Stromal cell of bone marrow (primary cell): Measurements from ENCODE around the gene AGBL3.
A peak's percentile ranks its signal among the peaks of the same experiment; 100 is the strongest.

ENCODE experiments used
- DNase-seq: peaks from one replicate; pipeline ENCODE4 v3.0.0-alpha.2; 2012; ENCODE audit warnings: low read depth

AGBL3 gene

GRCh38 chr7:134986363-134987251 lies at the start of gene AGBL3:
AGBL3 (plus strand) TSS chr7:134986508; CDS start chr7:134987934, 1,426 bp downstream.
- DNase-seq = peak; percentile 95

GRCh38 chr7:134936893-134937510 lies 49.3 kb upstream of the AGBL3 start:
- no peak for DNase-seq

- DNase-seq = no peak
These were observed 48.2 kb upstream of the AGBL3 start for GRCh38 chr7:134938141-134938540.

GRCh38 chr7:134939136-134939535 lies 47.2 kb upstream of the AGBL3 start:
- no peak for DNase-seq

GRCh38 chr7:134940729-134941128 lies 45.6 kb upstream of the AGBL3 start:
- no peak for DNase-seq

- peak; percentile 42 for DNase-seq
These were observed 45.0 kb upstream of the AGBL3 start for GRCh38 chr7:134941185-134941900.

GRCh38 chr7:134941952-134942351 lies 44.4 kb upstream of the AGBL3 start:
- no peak for DNase-seq

- DNase-seq = no peak
These were observed 43.4 kb upstream of the AGBL3 start for GRCh38 chr7:134942690-134943466.

GRCh38 chr7:134943785-134944400 lies 42.4 kb upstream of the AGBL3 start:
- DNase-seq = no peak

GRCh38 chr7:134945691-134946090 lies 40.6 kb upstream of the AGBL3 start:
- DNase-seq = no peak

- peak; percentile 32 for DNase-seq
These were observed 40.0 kb upstream of the AGBL3 start for GRCh38 chr7:134946260-134946659.

GRCh38 chr7:134947329-134947728 lies 39.0 kb upstream of the AGBL3 start:
- no peak for DNase-seq

- no peak for DNase-seq
These were observed 38.5 kb upstream of the AGBL3 start for GRCh38 chr7:134947831-134948230.

- DNase-seq = no peak
These were observed 38.1 kb upstream of the AGBL3 start for GRCh38 chr7:134948246-134948645.

GRCh38 chr7:134948736-134949135 lies 37.6 kb upstream of the AGBL3 start:
- no peak for DNase-seq

GRCh38 chr7:134949171-134949570 lies 37.1 kb upstream of the AGBL3 start:
- no peak for DNase-seq

- DNase-seq = peak; percentile 29
These were observed 31.9 kb upstream of the AGBL3 start for GRCh38 chr7:134954197-134955082.

- DNase-seq = no peak
These were observed 29.3 kb upstream of the AGBL3 start for GRCh38 chr7:134957005-134957404.

- no peak for DNase-seq
These were observed 26.5 kb upstream of the AGBL3 start for GRCh38 chr7:134959810-134960209.

- DNase-seq = no peak
These were observed 24.0 kb upstream of the AGBL3 start for GRCh38 chr7:134962270-134962780.
